ENCODE measurements around the gene FAF2.

- TF ChIP-seq CTCF (IDR thresholded peaks at IDR 0.05; ENCODE audit: low read depth, low read length): no peak
- no peak for TF ChIP-seq POLR2A (IDR thresholded peaks at IDR 0.05; ENCODE audit: extremely low read depth, insufficient read length)
- TF ChIP-seq MYC (IDR thresholded peaks at IDR 0.05; ENCODE audit: low read depth, low read length): no peak
- no peak for TF ChIP-seq MAX (IDR thresholded peaks at IDR 0.05; ENCODE audit: low read depth, low read length)
Measured at GRCh38 chr5:176426876-176427275, 21.3 kb upstream of the FAF2 start.
